WTC11 (cell line): Measurements from ENCODE around the gene DDX46.

Experiments used
- CTCF ChIP-seq: fragments of 200-600 bp; IDR thresholded peaks from 2 replicates; pipeline ENCODE4 v1.8.0; 2022; ENCODE audit warnings: antibody characterized with exemption
- E2F4 ChIP-seq: sonication (generic); formaldehyde crosslinking; IDR thresholded peaks from 2 replicates; pipeline ENCODE4 v1.8.1; 2022; ENCODE audit warnings: low read depth, mild to moderate bottlenecking, moderate library complexity, missing genetic modification reagents, borderline replicate concordance
- ESRRA ChIP-seq: sonication (generic); formaldehyde crosslinking; IDR thresholded peaks from 2 replicates; pipeline ENCODE4 v1.8.1; 2022; ENCODE audit warnings: mild to moderate bottlenecking, missing genetic modification reagents, borderline replicate concordance
- FOXK1 ChIP-seq: sonication (generic); formaldehyde crosslinking; IDR thresholded peaks from 2 replicates; pipeline ENCODE4 v1.8.0; 2022; ENCODE audit warnings: mild to moderate bottlenecking, moderate library complexity, missing genetic modification reagents
- MAX ChIP-seq: sonication (generic); formaldehyde crosslinking; IDR thresholded peaks from 2 replicates; pipeline ENCODE4 v1.8.0; 2022; ENCODE audit warnings: mild to moderate bottlenecking, missing genetic modification reagents
- NR1H2 ChIP-seq: sonication (generic); formaldehyde crosslinking; IDR thresholded peaks from 2 replicates; pipeline ENCODE4 v1.9.0; 2021; ENCODE audit warnings: mild to moderate bottlenecking, moderate library complexity, missing genetic modification reagents
- PREB ChIP-seq: sonication (generic); formaldehyde crosslinking; IDR thresholded peaks from 2 replicates; pipeline ENCODE4 v1.8.1; 2022; ENCODE audit warnings: mild to moderate bottlenecking, missing genetic modification reagents, moderate library complexity, borderline replicate concordance
- TCF7 ChIP-seq: sonication (generic); formaldehyde crosslinking; IDR thresholded peaks from 2 replicates; pipeline ENCODE4 v1.8.0; 2022; ENCODE audit warnings: mild to moderate bottlenecking, low read depth, missing genetic modification reagents, moderate library complexity
- USF1 ChIP-seq: sonication (generic); formaldehyde crosslinking; IDR thresholded peaks from 2 replicates; pipeline ENCODE4 v1.8.0; 2022; ENCODE audit warnings: mild to moderate bottlenecking, missing genetic modification reagents
- USF2 ChIP-seq: sonication (generic); formaldehyde crosslinking; IDR thresholded peaks from 2 replicates; pipeline ENCODE4 v1.8.1; 2023; ENCODE audit warnings: mild to moderate bottlenecking, missing genetic modification reagents, moderate library complexity
- ZNF281 ChIP-seq: sonication (generic); formaldehyde crosslinking; IDR thresholded peaks from 2 replicates; pipeline ENCODE4 v1.8.0; 2023; ENCODE audit warnings: mild to moderate bottlenecking, missing genetic modification reagents
- ZNF423 ChIP-seq: fragments of 250-450 bp; sonication (Bioruptor Pico); IDR thresholded peaks from 2 replicates; pipeline ENCODE4 v2.1.2; 2022; ENCODE audit warnings: mild to moderate bottlenecking, moderate library complexity

- TF ChIP-seq CTCF (no peak), E2F4 (no peak), TCF7 (no peak), NR1H2 (CRISPR knock-in tag) (no peak), ESRRA (CRISPR knock-in tag) (no peak), MAX (CRISPR knock-in tag) (no peak), ZNF423 (CRISPR knock-in tag) (no peak), ZNF281 (no peak), PREB (CRISPR knock-in tag) (no peak), USF2 (no peak), FOXK1 (no peak), USF1 (CRISPR knock-in tag) (no peak)
Measured at GRCh38 chr5:134874831-134875655, 116.5 kb downstream of the DDX46 start.
